ENCODE data around the gene CASK.
"Not testable (repeated sequence)": the region's sequence is repeated elsewhere in the genome, so short reads cannot be mapped to it uniquely, and the experiment has no call there.

The CASK gene

GRCh38 chrX:41630091-41630490 lies 293.3 kb downstream of the CASK start:
- no peak for DNase-seq (ENCODE audit: low spot score)

- DNase-seq (ENCODE audit: low spot score) = no peak
Observed at GRCh38 chrX:41629539-41629938, 293.8 kb downstream of the CASK start.

GRCh38 chrX:41621222-41621723 lies 302.1 kb downstream of the CASK start:
- peak; percentile 50 for DNase-seq (ENCODE audit: low spot score)

GRCh38 chrX:41619221-41619620 lies 304.1 kb downstream of the CASK start:
- no peak for DNase-seq (ENCODE audit: low spot score)

GRCh38 chrX:41616935-41617334 lies 306.4 kb downstream of the CASK start:
- no peak for DNase-seq (ENCODE audit: low spot score)

GRCh38 chrX:41616255-41616654 lies 307.1 kb downstream of the CASK start:
- no peak for DNase-seq (ENCODE audit: low spot score)

GRCh38 chrX:41608244-41608643 lies 315.1 kb downstream of the CASK start:
- no peak for DNase-seq (ENCODE audit: low spot score)

GRCh38 chrX:41607264-41607832 lies 316.0 kb downstream of the CASK start:
- no peak for DNase-seq (ENCODE audit: low spot score)

- not testable (repeated sequence) for DNase-seq (ENCODE audit: low spot score)
Observed at GRCh38 chrX:41606057-41606456, 317.3 kb downstream of the CASK start.

- DNase-seq (ENCODE audit: low spot score) = no peak
Observed at GRCh38 chrX:41604766-41605543, 318.4 kb downstream of the CASK start.

GRCh38 chrX:41604177-41604576 lies 319.2 kb downstream of the CASK start:
- DNase-seq (ENCODE audit: low spot score) = no peak

GRCh38 chrX:41603596-41603995 lies 319.8 kb downstream of the CASK start:
- DNase-seq (ENCODE audit: low spot score) = no peak

- DNase-seq (ENCODE audit: low spot score) = no peak
Observed at GRCh38 chrX:41602816-41603345, 320.5 kb downstream of the CASK start.

GRCh38 chrX:41600291-41600690 lies 323.1 kb downstream of the CASK start:
- DNase-seq (ENCODE audit: low spot score) = no peak

- DNase-seq (ENCODE audit: low spot score) = no peak
Observed at GRCh38 chrX:41599507-41599906, 323.8 kb downstream of the CASK start.

GRCh38 chrX:41596596-41596995 lies 326.8 kb downstream of the CASK start:
- DNase-seq (ENCODE audit: low spot score) = no peak

- DNase-seq (ENCODE audit: low spot score) = no peak
Observed at GRCh38 chrX:41594634-41595033, 328.7 kb downstream of the CASK start.

- DNase-seq (ENCODE audit: low spot score) = no peak
Observed at GRCh38 chrX:41591906-41592305, 331.4 kb downstream of the CASK start.

GRCh38 chrX:41590641-41591040 lies 332.7 kb downstream of the CASK start:
- no peak for DNase-seq (ENCODE audit: low spot score)

GRCh38 chrX:41589634-41590270 lies 333.6 kb downstream of the CASK start:
- DNase-seq (ENCODE audit: low spot score) = no peak

- no peak for DNase-seq (ENCODE audit: low spot score)
Observed at GRCh38 chrX:41588271-41588670, 335.1 kb downstream of the CASK start.

- DNase-seq (ENCODE audit: low spot score) = no peak
Observed at GRCh38 chrX:41580423-41581064, 342.8 kb downstream of the CASK start.
